GM20000 (cell line): ENCODE data around the gene ART4.

Experiments used
- DNase-seq: peaks from one replicate; pipeline ENCODE4 v3.0.0; 2012; ENCODE audit warnings: low spot score
- TF ChIP-seq, protein P1 (sequence below): IDR thresholded peaks from 2 replicates; pipeline ENCODE4 v1.5.1; 2012; ENCODE audit warnings: mild to moderate bottlenecking, control low read depth; ENCODE audit errors: extremely low read depth, missing control alignments

ART4 gene

GRCh38 chr12:14850929-14851663 is 7.8 kb upstream of the ART4 start:
- TF ChIP-seq, protein P1, sequence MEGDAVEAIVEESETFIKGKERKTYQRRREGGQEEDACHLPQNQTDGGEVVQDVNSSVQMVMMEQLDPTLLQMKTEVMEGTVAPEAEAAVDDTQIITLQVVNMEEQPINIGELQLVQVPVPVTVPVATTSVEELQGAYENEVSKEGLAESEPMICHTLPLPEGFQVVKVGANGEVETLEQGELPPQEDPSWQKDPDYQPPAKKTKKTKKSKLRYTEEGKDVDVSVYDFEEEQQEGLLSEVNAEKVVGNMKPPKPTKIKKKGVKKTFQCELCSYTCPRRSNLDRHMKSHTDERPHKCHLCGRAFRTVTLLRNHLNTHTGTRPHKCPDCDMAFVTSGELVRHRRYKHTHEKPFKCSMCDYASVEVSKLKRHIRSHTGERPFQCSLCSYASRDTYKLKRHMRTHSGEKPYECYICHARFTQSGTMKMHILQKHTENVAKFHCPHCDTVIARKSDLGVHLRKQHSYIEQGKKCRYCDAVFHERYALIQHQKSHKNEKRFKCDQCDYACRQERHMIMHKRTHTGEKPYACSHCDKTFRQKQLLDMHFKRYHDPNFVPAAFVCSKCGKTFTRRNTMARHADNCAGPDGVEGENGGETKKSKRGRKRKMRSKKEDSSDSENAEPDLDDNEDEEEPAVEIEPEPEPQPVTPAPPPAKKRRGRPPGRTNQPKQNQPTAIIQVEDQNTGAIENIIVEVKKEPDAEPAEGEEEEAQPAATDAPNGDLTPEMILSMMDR: no peak
- DNase-seq: no peak

GRCh38 chr12:14849661-14850060 is 6.3 kb upstream of the ART4 start:
- no peak for DNase-seq
- TF ChIP-seq, protein P1: no peak

DNA sequence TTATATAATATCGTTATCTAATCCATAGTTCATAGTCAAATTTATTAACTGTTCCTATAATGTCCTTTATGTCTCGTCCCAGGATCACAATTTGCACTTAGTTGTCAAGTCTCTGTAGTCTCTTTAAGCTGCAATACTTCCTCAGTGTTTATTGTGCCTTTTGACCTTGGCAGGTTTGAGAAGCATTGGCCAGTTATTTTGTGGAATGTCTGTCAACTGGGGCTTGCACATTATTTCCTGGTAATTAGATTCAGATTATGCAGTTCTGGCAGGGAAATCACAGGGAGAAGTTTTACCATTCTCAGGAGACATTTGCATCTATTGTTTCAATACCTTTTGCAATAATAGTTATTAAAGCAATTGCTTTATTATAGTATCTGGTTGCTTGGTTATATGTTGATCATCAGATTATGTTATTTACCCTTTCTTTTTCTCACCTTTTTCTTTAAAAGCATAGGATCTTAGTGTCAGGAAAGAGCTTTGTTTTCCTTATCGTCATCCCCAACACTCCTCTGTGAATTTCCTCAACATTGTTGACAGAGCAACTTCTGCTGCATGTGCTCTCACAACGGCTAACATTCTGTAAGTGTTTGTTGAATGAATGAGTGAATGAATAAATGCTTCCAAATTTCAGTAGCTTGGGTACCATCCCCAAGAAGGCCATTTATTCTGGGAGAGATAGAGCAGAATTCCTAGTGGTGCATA is 3.7 kb upstream of the ART4 start:
- TF ChIP-seq, protein P1: no peak
- no peak for DNase-seq

DNA sequence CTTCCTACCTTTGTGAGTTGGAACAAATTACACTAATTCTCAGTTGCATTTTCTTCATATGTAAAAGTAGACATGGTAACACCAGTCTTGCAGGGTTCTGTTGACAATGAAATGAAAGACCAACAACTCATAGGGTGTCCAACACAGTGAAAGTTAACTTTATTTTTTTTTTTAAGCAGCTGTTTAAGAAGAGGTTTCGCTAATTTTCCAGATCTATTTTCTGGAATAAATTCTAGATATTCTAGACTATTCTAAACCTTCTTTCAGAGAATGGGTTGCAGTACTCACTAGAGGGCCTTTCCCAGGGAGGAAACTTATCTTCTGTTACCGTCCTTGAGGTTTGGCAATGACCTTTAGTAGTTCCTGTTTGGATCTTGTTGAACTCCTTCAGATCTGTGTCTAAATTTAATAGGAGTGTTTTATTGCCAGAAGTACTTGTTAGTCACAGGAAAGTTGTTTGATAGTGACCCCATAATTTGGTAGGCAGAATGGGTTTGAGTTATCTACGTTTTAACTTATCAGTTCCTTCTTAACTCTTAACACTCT is 2.8 kb upstream of the ART4 start:
- TF ChIP-seq, protein P1: no peak
- no peak for DNase-seq

- peak; percentile 50 for DNase-seq
- TF ChIP-seq, protein P1: peak; percentile 49
Measured at GRCh38 chr12:14845350-14845750, 2.0 kb upstream of the ART4 start.

DNA sequence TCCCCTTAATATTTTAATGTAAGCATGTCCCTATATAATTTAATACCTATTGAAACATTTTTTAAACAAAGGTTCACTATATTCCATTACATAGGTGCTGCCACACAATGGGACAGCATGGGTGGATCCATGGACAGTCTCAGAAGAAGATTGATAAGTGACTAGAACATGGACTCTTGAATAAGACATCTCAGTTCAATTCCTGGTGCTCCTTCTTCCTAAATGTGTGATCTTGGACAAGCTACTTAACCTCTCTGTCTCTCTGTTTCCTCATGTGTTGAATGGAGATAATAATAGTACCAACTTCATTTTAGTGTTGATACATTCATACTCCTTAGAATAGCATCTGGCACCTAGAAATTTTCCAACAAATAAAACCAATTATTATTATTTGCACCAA is 1.1 kb upstream of the ART4 start:
- TF ChIP-seq, protein P1: no peak
- DNase-seq: no peak

GRCh38 chr12:14842315-14842714 is 1.0 kb downstream of the ART4 start:
- DNase-seq: no peak

More at GRCh38 chr12:14842315-14842714, 1.0 kb downstream of the ART4 start:
- TF ChIP-seq, protein P1: no peak
